GM23338 (cell line): ENCODE measurements around the gene CRACR2A. TPM values are rescaled to one million over a fixed set of nuclear protein-coding genes. Genes with fewer than 3 reads are reported as not detected.

Experiments used
- ATAC-seq: fragments of 200-7000 bp; cut with Tn5 transposase; 3 replicates; pipeline ENCODE4 v1.9.1; 2020
- DNase-seq: peaks from one replicate; pipeline ENCODE4 v3.0.0-alpha.2; 2015; ENCODE audit warnings: low spot score
- H2AFZ ChIP-seq: fragments of 200-600 bp; sonication (generic); 2 replicates; pipeline ENCODE4 v1.8.0; 2016; ENCODE audit warnings: antibody characterized with exemption, mild to moderate bottlenecking, moderate library complexity
- H3F3A ChIP-seq: fragments of 200-600 bp; sonication (generic); replicated peaks from 2 replicates; pipeline ENCODE4 v1.8.0; 2017; ENCODE audit warnings: antibody characterized with exemption, mixed run types, low read depth
- H3K27ac ChIP-seq: fragments of 200-600 bp; sonication (generic); 2 replicates; pipeline ENCODE4 v1.6.1; 2016; ENCODE audit warnings: low read depth
- H3K27me3 ChIP-seq: fragments of 200-600 bp; sonication (generic); 2 replicates; pipeline ENCODE4 v1.8.0; 2016; ENCODE audit warnings: mild to moderate bottlenecking, mixed run types, moderate library complexity; ENCODE audit not compliant: insufficient read depth
- H3K36me3 ChIP-seq: fragments of 200-600 bp; sonication (generic); 2 replicates; pipeline ENCODE4 v1.8.0; 2016; ENCODE audit warnings: mild to moderate bottlenecking; ENCODE audit not compliant: insufficient read depth
- H3K4me1 ChIP-seq: fragments of 200-600 bp; sonication (generic); 2 replicates; pipeline ENCODE4 v1.8.0; 2016; ENCODE audit warnings: mild to moderate bottlenecking, moderate library complexity; ENCODE audit not compliant: insufficient read depth
- H3K4me2 ChIP-seq: fragments of 200-600 bp; sonication (generic); 2 replicates; pipeline ENCODE4 v1.7.1; 2017; ENCODE audit warnings: mixed run types
- H3K4me3 ChIP-seq: fragments of 200-600 bp; sonication (generic); 2 replicates; pipeline ENCODE4 v1.6.1; 2016; ENCODE audit warnings: mixed run types
- H3K79me2 ChIP-seq: fragments of 200-600 bp; sonication (generic); replicated peaks from 2 replicates; pipeline ENCODE4 v1.8.0; 2017; ENCODE audit warnings: mild to moderate bottlenecking; ENCODE audit not compliant: insufficient read depth
- H3K9me2 ChIP-seq: fragments of 200-600 bp; sonication (generic); 2 replicates; pipeline ENCODE4 v1.8.0; 2017; ENCODE audit not compliant: insufficient read depth
- H4K20me1 ChIP-seq: fragments of 200-600 bp; sonication (generic); replicated peaks from 2 replicates; pipeline ENCODE4 v1.8.0; 2017; ENCODE audit warnings: mild to moderate bottlenecking; ENCODE audit not compliant: insufficient read depth
- H3K27ac Mint-ChIP-seq: 2 replicates; pipeline ENCODE4 v1.8.0; 2020; ENCODE audit warnings: inconsistent platforms, mild to moderate bottlenecking, moderate library complexity, mixed read lengths
- H3K27me3 Mint-ChIP-seq: 3 replicates; pipeline ENCODE4 v1.8.0; 2022; ENCODE audit warnings: low read depth, mild to moderate bottlenecking, moderate library complexity, mixed read lengths, inconsistent platforms; ENCODE audit not compliant: insufficient read depth, poor library complexity
- H3K36me3 Mint-ChIP-seq: 3 replicates; pipeline ENCODE4 v1.8.0; 2021; ENCODE audit warnings: low read depth, mild to moderate bottlenecking, inconsistent platforms, moderate library complexity, mixed read lengths
- H3K4me1 Mint-ChIP-seq: 3 replicates; pipeline ENCODE4 v1.8.0; 2020; ENCODE audit warnings: mild to moderate bottlenecking, inconsistent platforms, mixed read lengths
- H3K4me3 Mint-ChIP-seq: 3 replicates; pipeline ENCODE4 v1.8.0; 2021; ENCODE audit warnings: moderate library complexity, mild to moderate bottlenecking, inconsistent platforms, mixed read lengths
- H3K9me3 Mint-ChIP-seq: 3 replicates; pipeline ENCODE4 v1.8.0; 2020; ENCODE audit warnings: moderate library complexity, mild to moderate bottlenecking, inconsistent platforms, mixed read lengths
- CREB1 ChIP-seq: fragments of 250-450 bp; sonication (Bioruptor Pico); IDR thresholded peaks from 2 replicates; pipeline ENCODE4 v1.5.0; 2020; ENCODE audit warnings: low read depth, mild to moderate bottlenecking, moderate library complexity
- CTCF ChIP-seq, 2 experiments: fragments of 200-600 bp in 1 of 2; sonication (generic) in 1 of 2; conservative IDR thresholded peaks; 2 replicates each; pipeline versions ENCODE4 v1.5.1 to v1.6.1; 2016 to 2017; ENCODE audit warnings: antibody characterized with exemption in 2 of 2, low read depth in 2 of 2, mild to moderate bottlenecking in 2 of 2, moderate library complexity in 1 of 2
- JUNB ChIP-seq: IDR thresholded peaks from one replicate; pipeline ENCODE4 v1.6.1; 2016; ENCODE audit warnings: antibody characterized with exemption; ENCODE audit not compliant: unreplicated experiment
- POLR2AphosphoS5 ChIP-seq: IDR thresholded peaks from 2 replicates; pipeline ENCODE4 v1.6.1; 2016; ENCODE audit warnings: antibody characterized with exemption, low read depth
- REST ChIP-seq: IDR thresholded peaks from one replicate; pipeline ENCODE4 v1.6.1; 2018; ENCODE audit warnings: antibody characterized with exemption; ENCODE audit not compliant: unreplicated experiment
- ZNF462 ChIP-seq: fragments of 250-450 bp; sonication (Bioruptor Pico); IDR thresholded peaks from 2 replicates; pipeline ENCODE4 v1.5.0; 2020; ENCODE audit warnings: mild to moderate bottlenecking, moderate library complexity
- polyA plus RNA-seq: library from polyadenylated mRNA; unstranded; fragments of >200 nt; fragmentation: Nextera tagmentation; extraction: Ambion mirVana; gene quantifications from 2 replicates; pipeline ENCODE4 v1.2.1, GENCODE V29; 2016
- total RNA-seq: library from RNA; depleted of rRNA; stranded (reverse); fragments of >200 nt; shearing (Covaris generic); gene quantifications from 2 replicates; pipeline ENCODE4 v1.2.3, GENCODE V29; 2014

Gene CRACR2A
- total and polyA plus RNA-seq, 2 experiments from 2014 or later = 1.5 to 3.0 TPM

- no peak for TF ChIP-seq ZNF462 (CRISPR knock-in tag)
- no peak for TF ChIP-seq REST
- no peak for TF ChIP-seq JUNB
Observed at GRCh38 chr12:3592856-3593625, 159.9 kb downstream of the CRACR2A start (continued).

- Mint-ChIP-seq H3K36me3 (no peaks in the 10 kb centered on the region), H3K4me3 (no peak overlapping the region), H3K27me3 (peaks cover 3% of the 10 kb centered on the region)
- TF ChIP-seq CREB1 (CRISPR knock-in tag) (no peak), CTCF (conservative IDR thresholded peaks at IDR 0.05; ENCODE audit: low read depth in 2 of 2) (no peak), POLR2AphosphoS5 (no peak)
Observed at GRCh38 chr12:3589745-3590144, 163.2 kb downstream of the CRACR2A start.

More at GRCh38 chr12:3589745-3590144, 163.2 kb downstream of the CRACR2A start:
- Histone ChIP-seq H2AFZ (no peak overlapping the region), H3K27me3 (no peaks in the 10 kb centered on the region), H3K9me2 (no peaks in the 10 kb centered on the region), H3K4me2 (no peak overlapping the region), H3K79me2 (no peaks in the 10 kb centered on the region), H3K36me3 (no peaks in the 10 kb centered on the region), H3K4me1 (0 out of 2 replicates have a peak, but pooled peaks cover 6% of the 10 kb centered on the region), H3K4me3 (no peak overlapping the region), H3F3A (no peaks in the 10 kb centered on the region), H3K27ac (no peak overlapping the region), H4K20me1 (no peaks in the 10 kb centered on the region)
- no peak for DNase-seq
- ATAC-seq = no peak
- Mint-ChIP-seq H3K27ac (no peak overlapping the region), H3K4me1 (peaks cover 5% of the 10 kb centered on the region; the same call in 2 of the 3 replicates), H3K9me3 (0 out of 3 replicates have a peak, but pooled peaks cover 2% of the 10 kb centered on the region)
